Activated CD8-positive, alpha-beta memory T cell treated with anti-CD3 and anti-CD28 coated beads for 4 hours (primary cell): ENCODE measurements around the gene KIF6.

ENCODE experiments used
- DNase-seq, 2 donors: peaks; one replicate each; pipeline ENCODE4 v3.0.0-alpha.2; 2020; ENCODE audit warnings: low read depth in 2 of 2

The KIF6 gene

GRCh38 chr6:39599341-39599740 is 125.9 kb downstream of the KIF6 start:
- DNase-seq = no peak

DNA sequence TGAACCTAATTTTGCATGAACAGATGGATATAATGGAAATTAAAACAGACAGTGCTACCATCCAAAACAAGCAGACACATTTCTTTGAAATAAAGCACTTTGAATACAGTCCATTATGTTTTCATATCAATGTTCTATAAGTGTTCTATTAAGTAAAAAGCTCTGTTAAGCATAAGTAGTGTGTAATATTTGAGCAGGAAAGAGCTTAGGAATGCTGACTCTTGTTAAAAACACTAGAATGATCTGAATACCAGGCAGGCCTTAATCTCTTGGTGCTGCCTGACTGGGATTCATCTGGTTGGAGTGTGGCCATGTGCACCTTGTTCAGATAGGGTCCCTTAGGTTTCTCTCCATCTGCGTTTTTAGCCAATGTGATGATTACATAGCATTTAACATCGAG is 130.9 kb downstream of the KIF6 start:
- DNase-seq = no peak

DNA sequence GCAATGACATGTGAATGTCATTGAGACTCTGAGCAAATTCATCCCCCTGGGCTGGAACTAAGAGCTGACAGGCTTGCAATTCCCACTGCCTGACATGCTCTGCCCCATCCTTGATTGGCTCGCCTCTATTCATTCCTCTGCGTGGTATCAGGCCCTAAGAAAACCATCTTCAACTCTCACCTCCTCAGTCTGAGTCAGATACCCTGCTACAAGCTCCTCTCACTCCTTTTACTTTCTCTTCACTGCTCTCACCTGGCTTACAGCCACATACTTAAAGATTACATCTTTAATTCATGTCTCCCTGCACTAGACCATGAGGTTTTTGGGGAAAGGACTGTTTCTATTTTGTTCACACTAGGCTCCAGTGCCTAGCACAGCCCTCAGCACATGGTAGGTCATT is 131.6 kb downstream of the KIF6 start:
- DNase-seq = no peak

GRCh38 chr6:39590871-39591393 is 134.3 kb downstream of the KIF6 start:
- DNase-seq = no peak

GRCh38 chr6:39587080-39587479 is 138.1 kb downstream of the KIF6 start:
- no peak for DNase-seq

DNA sequence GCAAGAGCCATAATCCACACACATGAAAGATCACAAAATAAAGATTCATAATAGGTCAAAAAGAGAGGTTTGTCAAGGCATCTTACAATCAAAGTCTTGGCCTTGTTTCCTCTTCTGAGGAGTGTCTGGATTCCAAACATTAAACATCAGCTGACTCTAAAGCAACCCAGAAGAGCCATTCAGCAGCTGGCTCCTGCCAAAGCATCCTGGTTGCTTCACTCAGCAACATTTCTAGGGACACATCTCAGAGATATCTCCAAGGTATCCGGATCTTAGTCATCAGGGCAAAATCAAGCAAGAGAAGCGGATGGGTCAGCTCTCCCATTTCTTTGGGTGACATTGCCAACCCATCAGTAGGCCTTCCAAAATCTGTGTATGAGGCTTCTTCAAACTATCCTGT is 139.6 kb downstream of the KIF6 start:
- no peak for DNase-seq

- DNase-seq = no peak
Observed at GRCh38 chr6:39577446-39578165, 147.6 kb downstream of the KIF6 start.

DNA sequence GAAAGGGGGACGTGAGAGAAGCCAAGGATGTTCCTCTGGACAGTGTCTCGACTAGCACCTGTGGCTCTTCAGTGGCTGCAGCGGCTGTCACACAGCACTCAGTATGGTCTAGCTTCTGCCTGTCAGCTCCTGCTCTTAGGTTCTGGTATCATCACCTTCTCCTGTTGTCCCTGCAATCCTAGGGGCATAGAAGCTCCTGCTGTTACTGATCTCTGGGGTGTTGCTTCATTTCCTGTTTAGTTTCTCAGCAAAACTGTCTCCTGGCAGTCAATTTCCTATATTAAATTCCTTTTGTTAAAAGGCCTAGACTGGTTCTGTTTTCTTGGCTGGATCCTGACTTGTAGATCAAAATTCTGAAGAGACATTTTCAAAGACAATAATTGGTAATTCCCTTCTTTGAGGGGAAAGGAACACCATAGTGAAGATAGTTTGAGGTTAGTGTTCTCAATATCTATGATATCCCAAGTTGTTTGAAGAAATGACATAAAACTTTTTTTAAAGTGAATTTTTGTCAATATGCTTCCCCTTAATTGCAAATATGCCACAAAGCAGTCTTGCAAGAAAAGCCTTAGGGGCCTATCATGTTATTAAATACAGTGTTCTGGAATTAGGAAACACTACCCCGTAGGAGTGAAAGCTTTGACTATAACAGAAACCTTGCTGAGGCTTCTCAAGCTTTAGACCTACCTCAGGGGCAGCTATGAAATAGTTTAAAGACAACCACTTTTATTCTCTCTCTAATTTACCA is 148.5 kb downstream of the KIF6 start:
- DNase-seq = no peak

DNA sequence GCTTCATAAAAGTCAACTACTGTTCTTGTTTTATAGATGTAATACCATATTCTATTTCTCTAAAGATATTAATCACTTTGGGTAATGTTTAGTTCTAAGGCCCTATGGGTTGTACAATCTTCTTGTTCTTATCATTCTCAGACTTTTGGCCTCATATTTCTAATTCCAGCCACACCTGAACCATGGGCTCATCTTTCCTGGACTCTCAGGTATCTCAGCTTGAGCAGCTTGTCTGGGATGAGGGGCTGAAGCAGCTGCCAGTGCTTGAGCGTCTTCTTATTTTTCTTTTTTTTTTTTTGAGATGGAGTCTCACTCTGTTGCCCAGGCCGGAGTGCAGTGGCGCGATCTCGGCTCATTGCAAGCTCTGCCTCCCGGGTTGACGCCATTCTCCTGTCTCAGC is 150.2 kb downstream of the KIF6 start:
- DNase-seq = no peak

DNA sequence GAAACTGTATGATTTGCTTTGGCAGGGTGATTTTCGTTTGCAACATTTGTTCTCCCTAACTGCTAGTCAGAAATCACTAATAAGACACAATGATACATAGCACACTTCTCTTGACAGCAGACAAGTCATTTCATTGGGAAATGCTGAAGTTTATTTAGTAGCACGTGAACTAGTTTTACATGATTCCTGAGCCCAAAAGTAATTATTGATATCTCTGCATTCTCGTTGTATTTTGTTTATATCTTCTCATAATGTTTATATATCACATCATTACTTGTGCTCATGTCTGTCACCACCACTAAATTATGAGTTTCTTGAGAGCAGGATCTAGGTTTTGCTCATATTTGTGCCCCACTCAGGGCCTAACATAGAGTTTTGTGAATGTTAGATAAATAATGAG is 151.7 kb downstream of the KIF6 start:
- no peak for DNase-seq

DNA sequence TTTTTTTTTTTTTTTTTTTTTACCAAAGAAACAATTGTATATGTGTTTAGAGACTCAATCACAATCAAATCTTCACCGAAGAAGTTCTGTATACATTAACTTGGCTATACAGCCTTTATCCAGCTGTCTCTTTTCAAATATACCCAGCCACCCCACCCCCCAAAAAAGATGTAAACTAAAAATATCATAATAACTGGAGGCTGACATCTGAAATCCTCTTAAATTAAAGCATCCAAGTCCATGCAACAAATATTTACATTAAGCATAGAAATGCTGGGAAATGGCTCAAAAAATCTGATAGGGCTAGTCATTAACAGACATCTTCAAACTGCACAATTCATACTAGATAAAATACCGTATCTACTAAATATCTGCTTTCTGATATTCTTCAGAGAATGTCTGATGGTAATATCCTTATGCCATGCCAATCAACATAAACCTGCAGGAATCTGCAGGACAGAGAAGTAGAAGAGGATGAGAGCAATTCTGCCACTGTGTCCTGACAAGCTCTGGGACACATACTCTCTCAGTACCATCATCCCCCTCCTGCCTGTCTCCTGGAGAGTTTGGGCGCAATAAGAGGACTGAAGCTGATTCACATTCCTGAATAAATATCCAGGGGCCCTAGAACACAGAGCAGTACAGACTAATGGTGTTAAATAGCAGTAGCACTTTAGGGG is 152.4 kb downstream of the KIF6 start:
- no peak for DNase-seq

DNA sequence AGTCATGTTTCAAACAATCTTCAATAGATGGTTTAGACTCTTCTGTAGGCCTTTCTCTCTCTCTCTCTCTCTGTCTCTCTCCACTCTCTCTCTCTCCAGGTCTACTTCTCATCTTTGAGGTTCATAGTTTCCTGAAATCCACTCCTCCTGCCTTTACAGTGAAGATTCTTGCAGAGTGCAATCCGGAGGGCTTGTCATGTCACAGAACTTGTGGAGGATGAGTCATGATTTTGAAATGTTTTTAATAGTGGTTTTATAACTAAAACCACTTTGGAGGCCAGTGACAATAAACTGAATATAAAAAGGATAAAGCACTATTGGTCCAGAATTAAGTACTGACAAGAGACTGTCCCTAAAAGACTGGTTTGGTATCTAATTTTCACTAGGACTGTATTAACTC is 156.3 kb downstream of the KIF6 start:
- no peak for DNase-seq

DNA sequence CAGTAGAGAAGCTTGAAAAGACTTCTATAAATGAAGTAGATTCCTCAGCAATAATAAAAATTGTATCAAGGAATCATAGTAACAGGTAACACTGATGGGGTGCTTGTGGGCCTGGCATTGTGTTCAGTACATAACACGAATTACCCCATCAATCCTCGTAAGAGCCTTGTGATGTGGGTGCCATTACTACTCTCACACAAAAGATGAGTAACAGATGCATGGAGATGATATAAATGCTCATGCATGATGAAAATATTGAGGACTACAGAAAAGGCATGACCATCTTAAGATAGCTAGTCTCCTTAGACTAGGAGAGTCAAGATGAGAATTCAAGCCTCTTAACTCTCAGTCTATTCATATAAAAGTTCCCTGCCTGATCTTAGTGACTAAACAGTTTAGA is 158.1 kb downstream of the KIF6 start:
- no peak for DNase-seq

GRCh38 chr6:39566456-39566855 is 158.8 kb downstream of the KIF6 start:
- no peak for DNase-seq

DNA sequence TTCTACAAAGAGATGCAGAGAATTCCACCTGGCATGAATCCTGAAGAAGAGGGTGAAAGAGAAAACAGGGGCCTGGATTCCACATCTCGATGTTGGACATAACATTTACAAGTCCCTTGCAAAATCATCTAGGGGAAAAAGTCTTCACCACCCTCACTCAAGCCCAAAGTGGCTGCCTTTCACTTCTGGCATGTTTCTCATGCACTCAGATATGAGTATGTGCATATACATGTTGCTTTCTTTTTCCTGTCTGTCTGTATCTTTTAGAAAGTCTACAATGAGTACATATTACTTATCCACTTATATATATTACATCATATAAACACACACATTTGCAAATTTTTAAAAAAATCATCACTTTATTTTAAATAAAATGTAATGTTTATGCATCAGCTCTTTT is 159.3 kb downstream of the KIF6 start:
- no peak for DNase-seq

DNA sequence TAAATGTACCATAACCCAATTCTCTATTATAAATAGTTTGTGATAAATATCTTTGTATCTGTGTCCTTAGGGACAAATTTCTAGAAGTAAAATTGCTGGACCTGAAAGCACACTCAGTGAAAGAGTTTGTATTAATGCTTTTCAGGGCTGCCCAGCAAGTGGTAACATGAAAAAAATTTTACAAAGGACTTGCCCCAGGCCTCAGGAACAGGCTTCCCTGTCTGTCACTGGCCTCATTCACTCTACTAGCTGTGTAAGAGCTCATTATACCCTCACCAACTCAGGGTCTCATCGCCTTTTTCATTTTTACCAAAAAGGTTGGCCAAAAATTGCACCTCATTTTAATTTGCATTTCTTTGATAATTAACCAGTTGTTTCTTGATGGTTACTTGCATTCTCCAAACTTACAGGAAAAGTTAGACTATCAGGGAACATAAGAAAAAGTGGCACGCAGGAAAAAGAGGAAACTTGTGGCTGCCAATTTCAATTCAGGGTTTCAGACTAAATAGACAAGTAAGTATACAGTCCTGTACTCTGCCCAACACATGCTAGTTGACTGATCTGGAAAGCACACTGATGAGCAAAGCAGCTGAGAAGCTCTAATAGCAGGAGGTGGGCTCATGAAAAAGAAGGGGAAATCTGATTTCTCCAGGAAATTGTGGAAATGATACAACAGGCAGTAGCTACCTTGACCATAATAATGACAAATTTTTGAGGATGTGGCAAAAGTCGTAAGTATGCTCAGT is 161.5 kb downstream of the KIF6 start:
- DNase-seq = no peak

GRCh38 chr6:39561536-39562266 is 163.5 kb downstream of the KIF6 start:
- DNase-seq = no peak

DNA sequence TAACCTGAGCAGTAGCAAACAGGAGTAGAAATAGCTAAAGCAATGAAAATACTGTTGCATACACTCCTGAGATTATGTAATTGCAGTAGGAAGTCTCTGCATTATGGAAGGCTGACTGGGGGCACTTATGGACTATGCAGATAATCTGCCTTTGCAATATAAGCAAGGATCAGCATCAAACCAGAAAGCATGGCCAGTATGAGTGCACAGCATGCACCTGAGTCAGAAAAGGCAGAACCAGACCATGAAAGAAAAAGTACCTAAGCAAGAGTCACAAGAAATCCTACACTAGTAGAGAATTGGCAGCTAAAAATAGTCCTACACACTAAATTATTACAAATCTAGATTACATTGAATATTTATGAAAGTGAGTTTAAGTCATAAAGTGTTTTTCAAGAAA is 164.3 kb downstream of the KIF6 start:
- DNase-seq = no peak

DNA sequence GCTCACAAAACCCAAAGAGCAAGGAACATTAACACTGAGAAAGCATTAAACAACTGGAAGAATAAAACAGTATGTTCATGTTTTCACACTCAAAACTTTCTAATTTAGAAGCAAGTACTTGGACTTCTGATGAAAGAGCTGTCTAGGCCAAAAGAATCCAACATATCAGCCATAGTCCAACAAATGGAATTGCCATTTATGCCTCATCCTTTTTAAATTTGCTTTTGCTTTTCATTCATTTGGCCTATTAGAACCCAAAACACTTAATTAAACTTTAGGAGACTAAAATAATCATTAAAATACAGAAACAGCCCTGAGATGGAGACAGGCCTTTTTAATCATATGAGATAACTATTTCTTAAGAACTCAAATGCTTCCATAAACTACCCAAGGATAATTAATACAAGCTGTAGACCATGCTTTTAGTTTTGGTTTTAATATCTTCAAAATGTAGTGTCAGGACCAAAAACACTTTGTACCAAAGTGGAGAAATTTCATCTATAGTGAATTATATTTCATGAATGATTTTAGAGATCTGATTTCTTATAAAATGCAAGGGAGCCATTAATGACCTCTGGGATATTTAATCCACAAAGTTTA is 166.5 kb downstream of the KIF6 start:
- no peak for DNase-seq

- DNase-seq = no peak
Observed at GRCh38 chr6:39558079-39558478, 167.1 kb downstream of the KIF6 start.

- DNase-seq = no peak
Observed at GRCh38 chr6:39555136-39555535, 170.1 kb downstream of the KIF6 start.
